ENCODE measurements around the gene GSK3A. TPM values are rescaled to one million over a fixed set of nuclear protein-coding genes. Genes with fewer than 3 reads are reported as not detected.

GSK3A gene
- total RNA-seq, 1 experiment from 2014 or later = 44.6 TPM

DNA sequence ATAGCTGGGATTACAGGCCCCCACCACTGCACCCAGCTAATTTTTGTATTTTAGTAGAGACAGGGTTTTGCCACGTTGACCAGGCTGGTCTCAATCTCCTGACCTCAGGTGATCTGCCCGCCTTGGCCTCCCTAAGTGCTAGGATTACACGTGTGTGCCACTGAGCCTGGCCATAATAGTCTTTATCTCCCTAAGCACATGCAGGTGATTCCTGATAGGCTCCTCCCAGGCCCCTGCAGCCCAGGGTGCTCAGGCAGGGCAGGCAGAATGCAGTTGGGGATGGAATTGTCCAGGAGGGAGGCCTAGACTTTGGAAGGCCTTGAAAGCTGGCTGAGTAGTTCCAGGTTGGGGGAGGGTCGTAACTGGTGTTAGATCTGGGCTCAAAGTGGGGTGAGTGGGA is 13.8 kb downstream of the GSK3A start:
- H3K4me2 ChIP-seq = no peak overlapping the region
- POLR2A ChIA-PET (ENCODE audit: unreplicated experiment) = no interaction called here
- CTCF ChIA-PET = no interaction called here

DNA sequence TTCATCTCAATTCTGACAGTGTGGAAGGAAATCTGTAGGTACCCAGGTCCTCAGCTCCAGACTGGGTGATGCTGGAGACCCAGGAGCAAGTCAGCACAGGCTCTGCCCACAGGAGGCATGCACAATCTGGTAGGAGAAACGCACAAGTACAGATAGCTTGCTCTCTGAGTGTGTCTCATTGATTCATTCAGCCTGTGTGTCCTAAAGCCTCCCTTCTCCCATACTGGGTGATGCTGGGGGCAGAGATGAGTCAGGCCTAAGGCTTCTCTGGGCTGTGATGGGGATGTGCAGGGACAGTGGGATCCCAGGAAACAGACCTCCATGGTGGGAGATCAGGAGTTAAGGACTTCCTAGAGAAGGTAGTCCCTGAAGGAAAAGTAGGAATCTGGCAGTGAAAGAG is 15.5 kb downstream of the GSK3A start:
- no peak for TF ChIP-seq EZH2 (IDR thresholded peaks at IDR 0.05; ENCODE audit: low read depth)
- TF ChIP-seq, protein P1, sequence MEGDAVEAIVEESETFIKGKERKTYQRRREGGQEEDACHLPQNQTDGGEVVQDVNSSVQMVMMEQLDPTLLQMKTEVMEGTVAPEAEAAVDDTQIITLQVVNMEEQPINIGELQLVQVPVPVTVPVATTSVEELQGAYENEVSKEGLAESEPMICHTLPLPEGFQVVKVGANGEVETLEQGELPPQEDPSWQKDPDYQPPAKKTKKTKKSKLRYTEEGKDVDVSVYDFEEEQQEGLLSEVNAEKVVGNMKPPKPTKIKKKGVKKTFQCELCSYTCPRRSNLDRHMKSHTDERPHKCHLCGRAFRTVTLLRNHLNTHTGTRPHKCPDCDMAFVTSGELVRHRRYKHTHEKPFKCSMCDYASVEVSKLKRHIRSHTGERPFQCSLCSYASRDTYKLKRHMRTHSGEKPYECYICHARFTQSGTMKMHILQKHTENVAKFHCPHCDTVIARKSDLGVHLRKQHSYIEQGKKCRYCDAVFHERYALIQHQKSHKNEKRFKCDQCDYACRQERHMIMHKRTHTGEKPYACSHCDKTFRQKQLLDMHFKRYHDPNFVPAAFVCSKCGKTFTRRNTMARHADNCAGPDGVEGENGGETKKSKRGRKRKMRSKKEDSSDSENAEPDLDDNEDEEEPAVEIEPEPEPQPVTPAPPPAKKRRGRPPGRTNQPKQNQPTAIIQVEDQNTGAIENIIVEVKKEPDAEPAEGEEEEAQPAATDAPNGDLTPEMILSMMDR (conservative IDR thresholded peaks at IDR 0.05) = no peak
- H3K9me2 ChIP-seq (ENCODE audit: insufficient read depth) = no peaks in the 10 kb centered on the region
- BruUV-seq (replicated peaks) = no TSS peak
- H4K20me1 ChIP-seq (ENCODE audit: insufficient read depth) = peaks cover 12% of the 10 kb centered on the region; the same call in 1 of the 2 replicates
- no peaks in the 10 kb centered on the region for H3K27me3 ChIP-seq (ENCODE audit: insufficient read depth, low read depth)
- no peaks in the 10 kb centered on the region for H3K4me1 ChIP-seq (replicated peaks; ENCODE audit: insufficient read depth)
- ChIA-PET CTCF (no interaction called here), POLR2A (ENCODE audit: unreplicated experiment) (no interaction called here)
- intact Hi-C loops (cut with micrococcal nuclease; ENCODE audit: unreplicated experiment) = no loop called here
- no peak overlapping the region for H3K27ac ChIP-seq
- no peaks in the 10 kb centered on the region for H3K9me3 ChIP-seq (ENCODE audit: insufficient read depth, low read depth)
- no peak overlapping the region for H3K4me3 ChIP-seq
- peaks cover 18% of the 10 kb centered on the region; the same call in 1 of the 2 replicates for H3F3A ChIP-seq (ENCODE audit: insufficient read depth, low read depth)
- peaks cover 17% of the 10 kb centered on the region; the same call in 1 of the 2 replicates for H3K36me3 ChIP-seq (ENCODE audit: low read depth)
- no peak overlapping the region for H2AFZ ChIP-seq
- no peak for DNase-seq
- H3K4me2 ChIP-seq = no peak overlapping the region
- H3K79me2 ChIP-seq (ENCODE audit: low read depth) = peaks cover 13% of the 10 kb centered on the region

More for the DNA sequence above, 13.8 kb downstream of the GSK3A start:
- no TSS peak for BruUV-seq (replicated peaks)
- H3K36me3 ChIP-seq (ENCODE audit: low read depth) = peaks cover 14% of the 10 kb centered on the region; the same call in 1 of the 2 replicates
- H3K27me3 ChIP-seq (ENCODE audit: insufficient read depth, low read depth) = no peaks in the 10 kb centered on the region
- no peak for DNase-seq
- no peaks in the 10 kb centered on the region for H3K9me2 ChIP-seq (ENCODE audit: insufficient read depth)
- no peaks in the 10 kb centered on the region for H3K79me2 ChIP-seq (ENCODE audit: low read depth)
- no peak overlapping the region for H3K4me3 ChIP-seq
- H3K4me1 ChIP-seq (replicated peaks; ENCODE audit: insufficient read depth) = no peaks in the 10 kb centered on the region
- intact Hi-C loops (cut with micrococcal nuclease; ENCODE audit: unreplicated experiment) = no loop called here
- peaks cover 27% of the 10 kb centered on the region; the same call in 1 of the 2 replicates for H3F3A ChIP-seq (ENCODE audit: insufficient read depth, low read depth)
- H4K20me1 ChIP-seq (ENCODE audit: insufficient read depth) = peaks cover 13% of the 10 kb centered on the region; the same call in 1 of the 2 replicates
- H3K9me3 ChIP-seq (ENCODE audit: insufficient read depth, low read depth) = no peaks in the 10 kb centered on the region
- TF ChIP-seq, protein P1 (conservative IDR thresholded peaks at IDR 0.05) = no peak
- TF ChIP-seq EZH2 (IDR thresholded peaks at IDR 0.05; ENCODE audit: low read depth) = no peak
- H2AFZ ChIP-seq = no peak overlapping the region
- H3K27ac ChIP-seq = no peak overlapping the region

DNA sequence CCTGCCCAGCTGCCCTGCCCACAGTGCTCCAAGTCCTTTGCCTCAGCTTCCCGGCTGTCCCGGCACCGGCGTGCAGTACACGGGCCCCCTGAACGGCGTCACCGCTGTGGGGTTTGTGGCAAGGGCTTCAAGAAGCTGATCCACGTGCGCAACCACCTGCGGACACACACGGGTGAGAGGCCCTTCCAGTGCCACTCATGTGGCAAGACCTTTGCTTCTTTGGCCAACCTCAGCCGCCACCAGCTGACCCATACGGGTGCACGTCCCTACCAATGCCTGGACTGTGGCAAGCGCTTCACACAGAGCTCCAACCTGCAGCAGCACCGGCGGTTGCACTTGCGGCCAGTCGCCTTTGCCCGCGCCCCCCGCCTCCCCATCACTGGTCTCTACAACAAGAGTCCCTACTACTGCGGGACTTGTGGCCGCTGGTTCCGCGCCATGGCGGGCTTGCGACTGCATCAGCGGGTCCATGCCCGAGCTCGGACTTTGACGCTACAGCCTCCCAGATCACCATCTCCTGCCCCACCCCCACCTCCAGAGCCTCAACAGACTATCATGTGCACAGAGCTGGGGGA is 16.6 kb downstream of the GSK3A start:
- no peak overlapping the region for H2AFZ ChIP-seq
- intact Hi-C loops (cut with micrococcal nuclease; ENCODE audit: unreplicated experiment) = no loop called here
- peaks cover 12% of the 10 kb centered on the region; the same call in 1 of the 2 replicates for H3K36me3 ChIP-seq (ENCODE audit: low read depth)
- no peaks in the 10 kb centered on the region for H3K9me2 ChIP-seq (ENCODE audit: insufficient read depth)
- H3K9me3 ChIP-seq (ENCODE audit: insufficient read depth, low read depth) = no peaks in the 10 kb centered on the region
- H3K4me3 ChIP-seq = no peak overlapping the region
- H3K4me1 ChIP-seq (replicated peaks; ENCODE audit: insufficient read depth) = peaks cover 7% of the 10 kb centered on the region
- H3K27ac ChIP-seq = no peak overlapping the region
- H4K20me1 ChIP-seq (ENCODE audit: insufficient read depth) = peaks cover 8% of the 10 kb centered on the region; the same call in 1 of the 2 replicates
- no peak for DNase-seq
- no peaks in the 10 kb centered on the region for H3K27me3 ChIP-seq (ENCODE audit: insufficient read depth, low read depth)
- POLR2A ChIA-PET (ENCODE audit: unreplicated experiment) = no interaction called here
- TF ChIP-seq, protein P1 (conservative IDR thresholded peaks at IDR 0.05) = no peak
- TF ChIP-seq EZH2 (IDR thresholded peaks at IDR 0.05; ENCODE audit: low read depth) = no peak
- H3F3A ChIP-seq (ENCODE audit: insufficient read depth, low read depth) = peaks cover 7% of the 10 kb centered on the region; the same call in 1 of the 2 replicates
- no peak overlapping the region for H3K4me2 ChIP-seq
- H3K79me2 ChIP-seq (ENCODE audit: low read depth) = peaks cover 24% of the 10 kb centered on the region
- BruUV-seq (replicated peaks) = no TSS peak
- CTCF ChIA-PET = no interaction called here
